Measurements from ENCODE around the gene SPINK1. TPM values are rescaled to one million over a fixed set of nuclear protein-coding genes. Genes with fewer than 3 reads are reported as not detected.
"Not testable (repeated sequence)": the region's sequence is repeated elsewhere in the genome, so short reads cannot be mapped to it uniquely, and the experiment has no call there.

SPINK1 gene
- total and polyA plus RNA-seq, 12 donors: 1.2 to 14.7 (median 2.5) TPM; not detected in 3

GRCh38 chr5:147809830-147810666, 21.4 kb downstream of the SPINK1 start:
- intact Hi-C loops (cut with DNase I): loop anchor here in 1 of 10 donors (5.0 kb wide), 1 partner anchor 178 kb away; no protein-coding TSS in a partner anchor
- peaks cover 0 to 7% (median 0%) of the 10 kb centered on the region in 9 donors for H3K4me1 ChIP-seq
- no peaks in the 10 kb centered on the region for H3K9me3 ChIP-seq
- H3K27me3 ChIP-seq: peaks cover 0 to 15% (median 0%) of the 10 kb centered on the region in 7 donors
- DNase-seq (no peak), ATAC-seq (no peak)
- H3K36me3 ChIP-seq: no peaks in the 10 kb centered on the region
- H3K27ac ChIP-seq: no peak overlapping the region
- no peak overlapping the region for H3K4me3 ChIP-seq
- WGBS, 2 donors: 53 to 64% methylated on average over 5 of the region's 5 CpGs
- TF ChIP-seq CTCF (IDR thresholded peaks at IDR 0.05): no peak

GRCh38 chr5:147805030-147805454, 26.4 kb downstream of the SPINK1 start:
- 63 to 64% methylated on average over 6 of the region's 6 CpGs for WGBS, 2 donors
- intact Hi-C loops (cut with DNase I): no loop called here
- no peak overlapping the region for H3K4me3 ChIP-seq

GRCh38 chr5:147804334-147804733, 27.1 kb downstream of the SPINK1 start:
- Histone ChIP-seq H3K27ac (peak overlapping the region in 1 of 10 donors; percentile 51), H3K4me3 (no peak overlapping the region), H3K4me1 (peaks cover 0 to 20% (median 0%) of the 10 kb centered on the region in 9 donors), H3K36me3 (no peaks in the 10 kb centered on the region), H3K27me3 (peaks cover 0 to 36% (median 0%) of the 10 kb centered on the region in 7 donors), H3K9me3 (no peaks in the 10 kb centered on the region)
- WGBS, 2 donors: 66 to 68% methylated on average over 3 of the region's 3 CpGs
- intact Hi-C loops (cut with DNase I): no loop called here
- TF ChIP-seq CTCF (IDR thresholded peaks at IDR 0.05): no peak
- no peak for DNase-seq
- ATAC-seq: no peak

More at GRCh38 chr5:147805030-147805454, 26.4 kb downstream of the SPINK1 start:
- Histone ChIP-seq H3K36me3 (no peaks in the 10 kb centered on the region), H3K4me1 (peaks cover 0 to 20% (median 0%) of the 10 kb centered on the region in 9 donors), H3K9me3 (no peaks in the 10 kb centered on the region), H3K27me3 (peaks cover 0 to 29% (median 0%) of the 10 kb centered on the region in 7 donors), H3K27ac (peak overlapping the region in 1 of 10 donors; percentile 76)
- ATAC-seq (peak in 5 of 8 donors; percentile 46 to 60 (median 48)), DNase-seq (no peak)
- TF ChIP-seq CTCF (IDR thresholded peaks at IDR 0.05): no peak

- no peak for ATAC-seq
- intact Hi-C loops (cut with DNase I): no loop called here
- peaks cover 0 to 40% (median 4%) of the 10 kb centered on the region in 7 donors for H3K27me3 ChIP-seq
Observed at GRCh38 chr5:147803926-147804325, 27.5 kb downstream of the SPINK1 start.

GRCh38 chr5:147803161-147803560, 28.3 kb downstream of the SPINK1 start:
- H3K36me3 ChIP-seq; intact Hi-C loops (cut with DNase I); ATAC-seq; DNase-seq; H3K27ac ChIP-seq; H3K9me3 ChIP-seq; H3K4me3 ChIP-seq: not testable (repeated sequence)
- Histone ChIP-seq H3K4me1 (peaks cover 0 to 20% (median 0%) of the 10 kb centered on the region in 9 donors), H3K27me3 (peaks cover 0 to 43% (median 4%) of the 10 kb centered on the region in 7 donors)
- 46 to 58% methylated on average over 3 of the region's 3 CpGs for WGBS, 2 donors

More at GRCh38 chr5:147803926-147804325, 27.5 kb downstream of the SPINK1 start:
- no peak overlapping the region for H3K4me3 ChIP-seq
- H3K36me3 ChIP-seq: no peaks in the 10 kb centered on the region
- H3K9me3 ChIP-seq: no peaks in the 10 kb centered on the region
- DNase-seq: no peak
- 0 to 62% methylated on average over 1 of the region's 1 CpG for WGBS, 2 donors
- no peak overlapping the region for H3K27ac ChIP-seq
- peaks cover 0 to 20% (median 0%) of the 10 kb centered on the region in 9 donors for H3K4me1 ChIP-seq
- TF ChIP-seq CTCF (IDR thresholded peaks at IDR 0.05): no peak

Measured in heart right ventricle (tissue), 16 donors.